ENCODE results near the gene PNISR.

Gene PNISR

GRCh38 chr6:99402448-99402847 is 22.7 kb downstream of the PNISR start:
- Histone ChIP-seq H3K27me3 (ENCODE audit: insufficient read depth, low read depth) (no peaks in the 10 kb centered on the region), H3K9ac (no peak overlapping the region), H3K36me3 (ENCODE audit: insufficient read depth) (0 out of 2 replicates have a peak, but pooled peaks cover 5% of the 10 kb centered on the region), H3K4me3 (IDR thresholded peaks at IDR 0.05; ENCODE audit: insufficient read depth, low read depth, low read length) (no peak overlapping the region), H2AFZ (ENCODE audit: low read depth) (no peak overlapping the region), H3K79me2 (ENCODE audit: insufficient read depth, low read depth) (no peaks in the 10 kb centered on the region), H3K4me2 (no peak overlapping the region), H3K4me1 (ENCODE audit: low read depth, poor library complexity, severe bottlenecking) (no peaks in the 10 kb centered on the region), H4K20me1 (ENCODE audit: insufficient read depth) (no peaks in the 10 kb centered on the region), H3K27ac (no peak overlapping the region)
- TF ChIP-seq, protein P1, sequence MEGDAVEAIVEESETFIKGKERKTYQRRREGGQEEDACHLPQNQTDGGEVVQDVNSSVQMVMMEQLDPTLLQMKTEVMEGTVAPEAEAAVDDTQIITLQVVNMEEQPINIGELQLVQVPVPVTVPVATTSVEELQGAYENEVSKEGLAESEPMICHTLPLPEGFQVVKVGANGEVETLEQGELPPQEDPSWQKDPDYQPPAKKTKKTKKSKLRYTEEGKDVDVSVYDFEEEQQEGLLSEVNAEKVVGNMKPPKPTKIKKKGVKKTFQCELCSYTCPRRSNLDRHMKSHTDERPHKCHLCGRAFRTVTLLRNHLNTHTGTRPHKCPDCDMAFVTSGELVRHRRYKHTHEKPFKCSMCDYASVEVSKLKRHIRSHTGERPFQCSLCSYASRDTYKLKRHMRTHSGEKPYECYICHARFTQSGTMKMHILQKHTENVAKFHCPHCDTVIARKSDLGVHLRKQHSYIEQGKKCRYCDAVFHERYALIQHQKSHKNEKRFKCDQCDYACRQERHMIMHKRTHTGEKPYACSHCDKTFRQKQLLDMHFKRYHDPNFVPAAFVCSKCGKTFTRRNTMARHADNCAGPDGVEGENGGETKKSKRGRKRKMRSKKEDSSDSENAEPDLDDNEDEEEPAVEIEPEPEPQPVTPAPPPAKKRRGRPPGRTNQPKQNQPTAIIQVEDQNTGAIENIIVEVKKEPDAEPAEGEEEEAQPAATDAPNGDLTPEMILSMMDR (conservative IDR thresholded peaks at IDR 0.05; ENCODE audit: low read depth, low read length), result no peak

- H3K36me3 ChIP-seq (ENCODE audit: insufficient read depth), result 0 out of 2 replicates have a peak, but pooled peaks cover 5% of the 10 kb centered on the region
- no peaks in the 10 kb centered on the region for H3K27me3 ChIP-seq (ENCODE audit: insufficient read depth, low read depth)
- H3K4me3 ChIP-seq (IDR thresholded peaks at IDR 0.05; ENCODE audit: insufficient read depth, low read depth, low read length), result no peak overlapping the region
- no peak overlapping the region for H3K27ac ChIP-seq
- no peaks in the 10 kb centered on the region for H3K79me2 ChIP-seq (ENCODE audit: insufficient read depth, low read depth)
- TF ChIP-seq, protein P1 (conservative IDR thresholded peaks at IDR 0.05; ENCODE audit: low read depth, low read length), result no peak
- H3K4me1 ChIP-seq (ENCODE audit: low read depth, poor library complexity, severe bottlenecking), result no peaks in the 10 kb centered on the region
- H3K4me2 ChIP-seq, result no peak overlapping the region
- H3K9ac ChIP-seq, result no peak overlapping the region
- H2AFZ ChIP-seq (ENCODE audit: low read depth), result no peak overlapping the region
- no peaks in the 10 kb centered on the region for H4K20me1 ChIP-seq (ENCODE audit: insufficient read depth)
Observed at GRCh38 chr6:99397287-99397686, 27.8 kb downstream of the PNISR start.

DNA sequence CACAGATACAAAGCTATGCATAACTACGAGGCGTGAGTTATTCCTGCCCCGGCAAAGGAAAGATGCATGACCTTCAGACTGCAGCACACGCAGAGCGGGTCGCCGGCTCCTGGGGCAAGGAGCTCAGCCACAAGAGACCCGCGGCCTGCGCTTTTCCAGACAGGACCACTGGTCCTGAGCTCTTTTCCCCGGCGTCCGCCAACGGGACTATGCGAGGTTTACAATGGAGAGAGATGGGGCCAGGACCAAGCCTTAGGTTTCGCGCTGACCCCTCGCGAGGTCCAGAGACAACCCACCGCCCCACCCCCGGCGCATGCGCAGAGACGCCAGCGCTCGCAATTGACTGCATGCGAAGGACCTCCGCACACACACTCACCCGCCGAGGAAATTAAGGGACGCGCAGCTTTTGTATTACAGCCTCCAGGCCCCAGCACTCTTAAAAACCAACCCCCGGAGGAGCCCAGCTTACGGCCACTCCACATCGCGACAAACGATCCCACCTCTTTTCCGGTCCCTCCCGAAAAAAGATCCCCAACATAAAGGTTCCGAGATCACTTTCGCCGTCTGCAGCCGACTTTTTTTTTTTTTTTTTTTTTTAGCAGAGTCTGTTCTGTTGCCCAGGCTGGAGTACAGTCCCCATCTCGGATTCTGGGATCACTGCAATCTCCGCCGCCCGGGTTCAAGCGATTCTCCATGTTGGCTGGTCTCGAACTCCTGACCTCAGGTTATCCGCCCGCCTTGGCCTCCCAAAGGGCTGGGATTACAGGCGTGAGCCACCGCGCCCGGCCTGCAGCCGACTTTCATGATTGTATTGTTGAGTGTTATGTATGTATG is 31.2 kb downstream of the PNISR start, which contains the start of gene COQ3:
COQ3 (minus strand) TSS at position 498 of the 834 bp plus-strand sequence; CDS start at position 482, 16 bp downstream.
- Histone ChIP-seq H3K4me2 (peak within 1 kb of the TSS; percentile 49), H3K9ac (peak within 1 kb of the TSS; percentile 69), H3K27me3 (ENCODE audit: insufficient read depth, low read depth) (no peaks in the 10 kb centered on the region), H4K20me1 (ENCODE audit: insufficient read depth) (no peaks in the 10 kb centered on the region), H2AFZ (ENCODE audit: low read depth) (peak within 1 kb of the TSS; percentile 65), H3K4me1 (ENCODE audit: low read depth, poor library complexity, severe bottlenecking) (no peaks in the 10 kb centered on the region), H3K4me3 (IDR thresholded peaks at IDR 0.05; ENCODE audit: insufficient read depth, low read depth, low read length) (no peak within 1 kb of the TSS), H3K27ac (peak within 1 kb of the TSS; percentile 66), H3K36me3 (ENCODE audit: insufficient read depth) (no peaks in the 10 kb centered on the region), H3K79me2 (ENCODE audit: insufficient read depth, low read depth) (no peaks in the 10 kb centered on the region)
- TF ChIP-seq, protein P1 (conservative IDR thresholded peaks at IDR 0.05; ENCODE audit: low read depth, low read length), result no peak

DNA sequence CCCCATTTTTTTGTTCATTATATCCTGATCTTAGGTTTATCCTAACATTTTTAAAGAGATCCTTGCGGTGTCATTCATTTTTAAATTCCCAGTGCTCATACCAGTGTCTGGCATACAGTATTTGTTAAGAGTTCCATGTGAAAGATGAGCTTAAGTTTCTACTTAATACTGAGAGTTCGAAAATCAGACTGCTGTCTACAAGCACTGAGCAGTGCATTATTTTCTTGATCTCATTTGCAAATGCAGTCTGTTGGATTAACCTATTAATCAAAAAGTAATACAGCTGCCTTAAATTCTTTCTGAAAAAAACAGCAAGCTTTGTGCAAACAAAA is 31.8 kb downstream of the PNISR start:
- H3K27me3 ChIP-seq (ENCODE audit: insufficient read depth, low read depth), result no peaks in the 10 kb centered on the region
- H3K79me2 ChIP-seq (ENCODE audit: insufficient read depth, low read depth), result no peaks in the 10 kb centered on the region
- H4K20me1 ChIP-seq (ENCODE audit: insufficient read depth), result no peaks in the 10 kb centered on the region
- peak overlapping the region; percentile 66; the same call in 1 of the 2 replicates for H3K27ac ChIP-seq
- peak overlapping the region; percentile 49 for H3K4me2 ChIP-seq
- H3K4me3 ChIP-seq (IDR thresholded peaks at IDR 0.05; ENCODE audit: insufficient read depth, low read depth, low read length), result no peak overlapping the region
- H3K36me3 ChIP-seq (ENCODE audit: insufficient read depth), result no peaks in the 10 kb centered on the region
- H3K4me1 ChIP-seq (ENCODE audit: low read depth, poor library complexity, severe bottlenecking), result no peaks in the 10 kb centered on the region
- peak overlapping the region; percentile 65 for H2AFZ ChIP-seq (ENCODE audit: low read depth)
- H3K9ac ChIP-seq, result peak overlapping the region; percentile 69
- TF ChIP-seq, protein P1 (conservative IDR thresholded peaks at IDR 0.05; ENCODE audit: low read depth, low read length), result no peak
